ENCODE measurements around the gene CCDC92B.
A peak's percentile ranks its signal among the peaks of the same experiment; 100 is the strongest.
"Not testable (repeated sequence)": the region's sequence is repeated elsewhere in the genome, so short reads cannot be mapped to it uniquely, and the experiment has no call there.

CCDC92B gene

DNA sequence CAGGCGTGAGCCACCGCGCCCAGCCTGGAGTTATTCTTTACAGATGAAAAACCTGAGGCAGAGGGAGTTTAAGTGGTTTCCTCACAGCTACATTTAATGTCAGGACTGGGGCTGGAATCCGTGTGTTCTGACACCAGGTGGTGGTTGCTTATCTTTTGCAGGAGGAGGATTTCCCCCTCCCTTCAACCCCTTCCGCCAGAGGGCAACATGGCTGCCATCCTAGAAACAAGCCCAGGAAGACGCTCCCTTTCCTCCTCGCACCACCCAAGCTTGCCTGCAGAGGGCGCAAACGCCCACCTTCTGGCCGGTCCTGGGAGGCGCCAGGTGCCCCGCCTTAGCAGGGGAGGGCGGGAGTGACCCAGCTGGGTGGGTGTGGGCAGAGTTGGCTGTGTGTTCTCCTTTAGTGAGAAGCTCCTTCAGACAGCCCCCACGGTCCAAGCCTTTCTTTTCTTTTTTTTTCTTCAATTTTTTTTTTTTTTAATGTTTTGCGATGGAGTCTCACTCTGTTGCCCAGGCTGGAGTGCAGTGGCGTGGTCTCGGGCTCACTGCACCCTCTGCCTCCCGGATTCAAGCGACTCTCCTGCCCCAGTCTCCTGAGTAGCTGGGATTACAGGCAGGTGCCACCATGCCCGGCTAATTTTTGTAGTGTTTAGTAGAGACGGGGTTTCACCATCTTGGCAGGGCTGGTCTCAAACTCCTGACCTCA lies 36.9 kb upstream of the CCDC92B start:
- Histone ChIP-seq H2AK5ac (ENCODE audit: low read depth, low read length) (no peak overlapping the region), H2BK15ac (ENCODE audit: low read length) (no peak overlapping the region), H3K4me3 (ENCODE audit: low read length in 2 of 2) (no peak overlapping the region), H3K9me3 (replicated peaks in 1 of 2; ENCODE audit: control insufficient read depth in 2 of 2, insufficient read depth in 1 of 2, low read depth in 1 of 2, low read length in 2 of 2) (no peaks in the 10 kb centered on the region), H3K23ac (ENCODE audit: low read depth, low read length, poor library complexity) (no peak overlapping the region), H2BK5ac (ENCODE audit: low read length) (no peak overlapping the region), H3K27me3 (ENCODE audit: control insufficient read depth in 3 of 3, insufficient read depth in 3 of 3, low read depth in 1 of 3, low read length in 3 of 3) (peaks cover 0 to 8% (median 0%) of the 10 kb centered on the region in 3 experiments), H3K4me2 (ENCODE audit: insufficient read depth, low read length, poor library complexity, severe bottlenecking) (no peak overlapping the region), H3K9ac (ENCODE audit: low read depth, low read length, poor library complexity) (no peak overlapping the region), H3K36me3 (replicated peaks in 1 of 2; ENCODE audit: control insufficient read depth in 2 of 2, insufficient read depth in 2 of 2, low read length in 2 of 2) (no peaks in the 10 kb centered on the region), H3K4me1 (ENCODE audit: control insufficient read depth in 2 of 2, insufficient read depth in 1 of 2, low read depth in 1 of 2, low read length in 2 of 2) (peaks cover 0 to 6% of the 10 kb centered on the region in 2 donors), H2BK12ac (ENCODE audit: low read length) (no peak overlapping the region), H3K18ac (ENCODE audit: low read length) (no peak overlapping the region), H3K79me1 (ENCODE audit: low read depth, low read length) (no peaks in the 10 kb centered on the region), H4K91ac (ENCODE audit: low read depth, low read length, poor library complexity) (no peak overlapping the region), H3K4ac (ENCODE audit: low read length) (no peak overlapping the region), H2AFZ (ENCODE audit: low read length) (peak overlapping the region; percentile 72), H4K8ac (ENCODE audit: low read depth, low read length) (no peak overlapping the region), H3K27ac (replicated peaks; ENCODE audit: low read length) (no peak overlapping the region), H3K14ac (ENCODE audit: low read length) (no peak overlapping the region), H2BK120ac (ENCODE audit: low read depth, low read length) (no peak overlapping the region)
- DNase-seq (ENCODE audit: low spot score) = peak; percentile 89
- WGBS, 2 donors (ENCODE audit: extremely low coverage in 2 of 2, insufficient read length in 2 of 2, insufficient replicate concordance in 1 of 2) = no CpG with 5 or more reads among the region's 21 CpGs

DNA sequence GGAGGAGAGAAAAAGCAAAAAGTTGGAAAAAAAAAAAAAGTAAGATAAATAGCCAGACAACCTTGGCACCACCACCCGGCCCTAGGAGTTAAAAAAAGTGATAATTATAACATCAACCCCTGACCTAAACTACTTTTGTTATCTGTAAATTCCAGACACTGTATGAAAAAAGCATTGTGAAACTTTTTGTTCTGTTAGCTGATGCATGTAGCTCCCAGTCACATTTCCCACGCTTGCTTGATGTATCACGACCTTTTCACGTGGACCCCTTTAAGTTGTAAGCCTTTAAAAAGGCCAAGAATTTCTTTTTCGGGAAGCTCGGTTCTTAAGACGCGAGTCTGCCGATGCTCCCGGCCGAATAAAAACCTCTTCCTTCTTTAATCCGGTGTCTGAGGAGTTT lies 35.9 kb upstream of the CCDC92B start:
- not testable (repeated sequence) for H2BK12ac ChIP-seq (ENCODE audit: low read length); H2BK5ac ChIP-seq (ENCODE audit: low read length); H3K36me3 ChIP-seq (replicated peaks in 1 of 2; ENCODE audit: control insufficient read depth in 2 of 2, insufficient read depth in 2 of 2, low read length in 2 of 2); H2AK5ac ChIP-seq (ENCODE audit: low read depth, low read length); H4K91ac ChIP-seq (ENCODE audit: low read depth, low read length, poor library complexity); H2BK15ac ChIP-seq (ENCODE audit: low read length); H2BK120ac ChIP-seq (ENCODE audit: low read depth, low read length); DNase-seq (ENCODE audit: low spot score); H3K23ac ChIP-seq (ENCODE audit: low read depth, low read length, poor library complexity); H3K9ac ChIP-seq (ENCODE audit: low read depth, low read length, poor library complexity); H4K8ac ChIP-seq (ENCODE audit: low read depth, low read length); H3K27me3 ChIP-seq (ENCODE audit: control insufficient read depth in 3 of 3, insufficient read depth in 3 of 3, low read depth in 1 of 3, low read length in 3 of 3); H3K14ac ChIP-seq (ENCODE audit: low read length); H3K79me1 ChIP-seq (ENCODE audit: low read depth, low read length); H3K4me2 ChIP-seq (ENCODE audit: insufficient read depth, low read length, poor library complexity, severe bottlenecking); H3K4me1 ChIP-seq (ENCODE audit: control insufficient read depth in 2 of 2, insufficient read depth in 1 of 2, low read depth in 1 of 2, low read length in 2 of 2); H3K27ac ChIP-seq (replicated peaks; ENCODE audit: low read length); H3K4me3 ChIP-seq (ENCODE audit: low read length in 2 of 2); H3K18ac ChIP-seq (ENCODE audit: low read length); H3K4ac ChIP-seq (ENCODE audit: low read length); H3K9me3 ChIP-seq (replicated peaks in 1 of 2; ENCODE audit: control insufficient read depth in 2 of 2, insufficient read depth in 1 of 2, low read depth in 1 of 2, low read length in 2 of 2); H2AFZ ChIP-seq (ENCODE audit: low read length)
- no CpG with 5 or more reads among the region's 12 CpGs for WGBS, 2 donors (ENCODE audit: extremely low coverage in 2 of 2, insufficient read length in 2 of 2, insufficient replicate concordance in 1 of 2)

DNA sequence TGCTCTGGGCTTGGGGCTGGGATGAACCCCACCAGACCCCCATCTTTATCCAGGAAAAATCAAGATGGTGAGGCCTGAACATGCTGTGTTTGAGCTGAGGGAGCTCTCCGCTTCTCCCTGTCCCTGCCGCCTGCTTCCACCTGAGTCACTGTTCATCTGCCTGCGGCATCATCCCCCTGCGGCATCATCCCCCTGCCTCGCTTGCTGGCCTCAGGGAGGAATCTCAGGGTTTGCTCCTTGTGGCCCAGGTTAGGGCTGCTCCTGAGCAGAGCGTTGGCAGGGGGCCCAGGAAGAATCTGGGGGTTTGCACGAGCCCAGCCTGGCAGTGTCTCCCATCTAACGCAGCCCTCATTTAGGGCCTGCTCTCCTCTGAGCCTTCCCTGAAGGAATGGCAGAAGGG lies 35.4 kb upstream of the CCDC92B start:
- Histone ChIP-seq H3K18ac (ENCODE audit: low read length) (no peak overlapping the region), H3K79me1 (ENCODE audit: low read depth, low read length) (no peaks in the 10 kb centered on the region), H3K14ac (ENCODE audit: low read length) (no peak overlapping the region), H3K27me3 (ENCODE audit: control insufficient read depth in 3 of 3, insufficient read depth in 3 of 3, low read depth in 1 of 3, low read length in 3 of 3) (no peaks in the 10 kb centered on the region), H3K9me3 (replicated peaks in 1 of 2; ENCODE audit: control insufficient read depth in 2 of 2, insufficient read depth in 1 of 2, low read depth in 1 of 2, low read length in 2 of 2) (no peaks in the 10 kb centered on the region), H4K8ac (ENCODE audit: low read depth, low read length) (no peak overlapping the region), H3K23ac (ENCODE audit: low read depth, low read length, poor library complexity) (no peak overlapping the region), H4K91ac (ENCODE audit: low read depth, low read length, poor library complexity) (no peak overlapping the region), H3K4me2 (ENCODE audit: insufficient read depth, low read length, poor library complexity, severe bottlenecking) (no peak overlapping the region), H3K27ac (replicated peaks; ENCODE audit: low read length) (no peak overlapping the region), H2BK15ac (ENCODE audit: low read length) (no peak overlapping the region), H3K4me1 (ENCODE audit: control insufficient read depth in 2 of 2, insufficient read depth in 1 of 2, low read depth in 1 of 2, low read length in 2 of 2) (peaks cover 0 to 4% of the 10 kb centered on the region in 2 donors), H2BK12ac (ENCODE audit: low read length) (no peak overlapping the region), H2AFZ (ENCODE audit: low read length) (no peak overlapping the region), H3K4me3 (ENCODE audit: low read length in 2 of 2) (no peak overlapping the region), H3K4ac (ENCODE audit: low read length) (no peak overlapping the region), H2BK5ac (ENCODE audit: low read length) (no peak overlapping the region), H2AK5ac (ENCODE audit: low read depth, low read length) (peak overlapping the region; percentile 30), H3K9ac (ENCODE audit: low read depth, low read length, poor library complexity) (no peak overlapping the region), H3K36me3 (replicated peaks in 1 of 2; ENCODE audit: control insufficient read depth in 2 of 2, insufficient read depth in 2 of 2, low read length in 2 of 2) (no peaks in the 10 kb centered on the region), H2BK120ac (ENCODE audit: low read depth, low read length) (no peak overlapping the region)
- DNase-seq (ENCODE audit: low spot score) = no peak
- no CpG with 5 or more reads among the region's 8 CpGs for WGBS, 2 donors (ENCODE audit: extremely low coverage in 2 of 2, insufficient read length in 2 of 2, insufficient replicate concordance in 1 of 2)

DNA sequence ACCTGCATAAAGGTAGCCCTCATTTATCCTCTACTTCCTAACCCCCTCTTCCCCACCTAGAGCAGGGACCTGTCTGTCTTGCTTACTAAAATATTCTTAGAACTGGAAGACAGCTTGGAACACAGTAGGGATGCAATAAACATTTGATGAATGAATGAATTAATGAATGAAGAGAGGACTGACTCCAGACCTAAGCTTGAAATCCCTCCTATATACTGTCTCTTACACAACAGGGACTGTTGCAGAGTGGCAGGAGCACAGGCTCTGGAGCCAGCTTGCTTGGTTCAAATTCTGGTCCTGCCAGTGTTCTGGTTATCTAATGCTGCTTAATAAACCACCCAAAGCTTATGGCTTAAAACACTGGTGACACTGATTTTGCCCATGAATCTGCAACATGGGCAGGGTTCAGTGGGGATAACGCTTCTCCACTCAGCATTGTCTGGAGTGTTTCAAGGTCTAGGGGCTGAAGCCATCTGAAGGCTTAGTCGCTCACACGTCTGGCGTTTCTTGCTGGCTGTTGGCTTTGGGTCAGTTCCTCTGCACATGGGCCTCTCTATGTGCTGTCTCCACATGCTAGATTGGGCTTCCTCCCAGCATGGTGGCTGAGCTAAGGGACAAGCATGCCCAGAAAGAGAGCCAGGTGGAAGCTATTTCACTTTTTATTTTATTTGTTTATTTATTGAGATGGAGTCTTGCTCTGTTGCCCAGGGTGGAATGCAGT lies 34.0 kb upstream of the CCDC92B start:
- Histone ChIP-seq H3K4me3 (ENCODE audit: low read length in 2 of 2) (no peak overlapping the region), H2AK5ac (ENCODE audit: low read depth, low read length) (no peak overlapping the region), H2AFZ (ENCODE audit: low read length) (no peak overlapping the region), H3K9ac (ENCODE audit: low read depth, low read length, poor library complexity) (no peak overlapping the region), H3K23ac (ENCODE audit: low read depth, low read length, poor library complexity) (no peak overlapping the region), H2BK5ac (ENCODE audit: low read length) (no peak overlapping the region), H4K8ac (ENCODE audit: low read depth, low read length) (no peak overlapping the region), H3K4me2 (ENCODE audit: insufficient read depth, low read length, poor library complexity, severe bottlenecking) (no peak overlapping the region), H3K4me1 (ENCODE audit: control insufficient read depth in 2 of 2, insufficient read depth in 1 of 2, low read depth in 1 of 2, low read length in 2 of 2) (peaks cover 0 to 4% of the 10 kb centered on the region in 2 donors), H3K27ac (replicated peaks; ENCODE audit: low read length) (no peak overlapping the region), H3K27me3 (ENCODE audit: control insufficient read depth in 3 of 3, insufficient read depth in 3 of 3, low read depth in 1 of 3, low read length in 3 of 3) (peaks cover 0 to 13% (median 0%) of the 10 kb centered on the region in 3 experiments), H2BK120ac (ENCODE audit: low read depth, low read length) (no peak overlapping the region), H3K18ac (ENCODE audit: low read length) (no peak overlapping the region), H3K4ac (ENCODE audit: low read length) (no peak overlapping the region), H3K9me3 (replicated peaks in 1 of 2; ENCODE audit: control insufficient read depth in 2 of 2, insufficient read depth in 1 of 2, low read depth in 1 of 2, low read length in 2 of 2) (no peaks in the 10 kb centered on the region), H3K14ac (ENCODE audit: low read length) (no peak overlapping the region), H4K91ac (ENCODE audit: low read depth, low read length, poor library complexity) (no peak overlapping the region), H3K36me3 (replicated peaks in 1 of 2; ENCODE audit: control insufficient read depth in 2 of 2, insufficient read depth in 2 of 2, low read length in 2 of 2) (no peaks in the 10 kb centered on the region), H2BK12ac (ENCODE audit: low read length) (no peak overlapping the region), H3K79me1 (ENCODE audit: low read depth, low read length) (no peaks in the 10 kb centered on the region), H2BK15ac (ENCODE audit: low read length) (no peak overlapping the region)
- DNase-seq (ENCODE audit: low spot score) = no peak
- WGBS, 2 donors (ENCODE audit: extremely low coverage in 2 of 2, insufficient read length in 2 of 2, insufficient replicate concordance in 1 of 2) = no CpG with 5 or more reads among the region's 4 CpGs

Measured in neuronal stem cell (in vitro differentiated cells).